ENCODE measurements around the gene IQGAP3. TPM values are rescaled to one million over a fixed set of nuclear protein-coding genes. Genes with fewer than 3 reads are reported as not detected.

Gene IQGAP3
- polyA plus RNA-seq, 1 donor from 2014 or later: not detected

GRCh38 chr1:156493154-156493631 lies 79.2 kb downstream of the IQGAP3 start (continued):
- TF ChIP-seq REST (IDR thresholded peaks at IDR 0.05; ENCODE audit: borderline replicate concordance): no peak

- H3K36me3 ChIP-seq (ENCODE audit: insufficient read depth, low read length): no peaks in the 10 kb centered on the region
- H3K79me2 ChIP-seq (replicated peaks; ENCODE audit: insufficient read depth, low read length): peaks cover 79% of the 10 kb centered on the region
- no peaks in the 10 kb centered on the region for H4K20me1 ChIP-seq (ENCODE audit: insufficient read depth)
- no peaks in the 10 kb centered on the region for H3K9me3 ChIP-seq (ENCODE audit: low read length)
- peaks cover 8% of the 10 kb centered on the region for H3F3A ChIP-seq (ENCODE audit: insufficient read depth, low read length, poor library complexity, severe bottlenecking)
- H3K27ac ChIP-seq (ENCODE audit: low read length): no peak overlapping the region
- no peaks in the 10 kb centered on the region for H3K27me3 ChIP-seq (ENCODE audit: insufficient read depth, low read depth, low read length)
- H2AFZ ChIP-seq (ENCODE audit: low read depth, low read length): no peak overlapping the region
- TF ChIP-seq TAF1 (IDR thresholded peaks at IDR 0.05; ENCODE audit: low read depth): no peak
- TF ChIP-seq EZH2 (IDR thresholded peaks at IDR 0.05; ENCODE audit: borderline replicate concordance, insufficient read depth, low read length, poor library complexity, severe bottlenecking): no peak
- no peak for TF ChIP-seq REST (IDR thresholded peaks at IDR 0.05; ENCODE audit: borderline replicate concordance)
- no peak for TF ChIP-seq SMC3 (conservative IDR thresholded peaks at IDR 0.05; ENCODE audit: poor library complexity)
- TF ChIP-seq EP300 (conservative IDR thresholded peaks at IDR 0.05; ENCODE audit: poor library complexity, severe bottlenecking): no peak
- TF ChIP-seq RAD21 (conservative IDR thresholded peaks at IDR 0.05): no peak
- TF ChIP-seq MXI1 (conservative IDR thresholded peaks at IDR 0.05; ENCODE audit: poor library complexity, severe bottlenecking): no peak
- TF ChIP-seq CTCF (IDR thresholded peaks at IDR 0.05; ENCODE audit: poor library complexity, severe bottlenecking): no peak
- no peak for TF ChIP-seq POLR2AphosphoS5 (IDR thresholded peaks at IDR 0.05)
- no peak overlapping the region for H3K4me3 ChIP-seq (ENCODE audit: low read length)
- H3K4me2 ChIP-seq (ENCODE audit: low read length): no peak overlapping the region
- no peaks in the 10 kb centered on the region for H3K9me2 ChIP-seq (ENCODE audit: insufficient read depth, low read length)
- no peak overlapping the region for H3K9ac ChIP-seq (ENCODE audit: low read length)
Measured at GRCh38 chr1:156492591-156493080, 79.7 kb downstream of the IQGAP3 start.
